ENCODE data around the gene SLC2A4RG. TPM values are rescaled to one million over a fixed set of nuclear protein-coding genes. Genes with fewer than 3 reads are reported as not detected.

The SLC2A4RG gene
- total RNA-seq, 1 experiment from 2014 or later = 121 TPM

- ATAC-seq (no peak), DNase-seq (ENCODE audit: low read depth, low spot score) (no peak)
- RAD21 ChIA-PET (ENCODE audit: low non-redundant PET in 1 of 2, low total read pairs in 2 of 2, uncharacterized antibody in 2 of 2, unreplicated experiment in 2 of 2) = no interaction called here
- TF ChIP-seq ZBTB33 (IDR thresholded peaks at IDR 0.05; ENCODE audit: extremely low read depth, insufficient replicate concordance, low read length) (no peak), EZH2phosphoT487 (IDR thresholded peaks at IDR 0.05; ENCODE audit: borderline replicate concordance) (no peak), FOSL1 (IDR thresholded peaks at IDR 0.05; ENCODE audit: low read depth) (no peak), CTCF (IDR thresholded peaks at IDR 0.05 in 2 of 3, conservative IDR thresholded peaks at IDR 0.05 in 1 of 3; ENCODE audit: borderline replicate concordance in 1 of 3, insufficient read depth in 1 of 3, low read depth in 2 of 3, low read length in 2 of 3) (no peak), ZNF274 (IDR thresholded peaks at IDR 0.05; ENCODE audit: low read depth, low read length) (no peak), REST (IDR thresholded peaks at IDR 0.05; ENCODE audit: low read depth) (no peak), POLR2A (IDR thresholded peaks at IDR 0.05; ENCODE audit: borderline replicate concordance, extremely low read depth, insufficient read depth, insufficient read length) (no peak), ZFX (IDR thresholded peaks at IDR 0.05) (no peak), SIN3A (IDR thresholded peaks at IDR 0.05; ENCODE audit: low read depth) (no peak), JUND (IDR thresholded peaks at IDR 0.05) (no peak), CBX3 (IDR thresholded peaks at IDR 0.05; ENCODE audit: low read depth) (no peak), TCF7L2 (IDR thresholded peaks at IDR 0.05; ENCODE audit: borderline replicate concordance, extremely low read depth, insufficient read depth, insufficient read length) (no peak), RAD21 (IDR thresholded peaks at IDR 0.05; ENCODE audit: low read depth) (no peak), SRF (IDR thresholded peaks at IDR 0.05; ENCODE audit: low read depth) (no peak), SP1 (IDR thresholded peaks at IDR 0.05; ENCODE audit: low read depth) (no peak)
- Histone ChIP-seq H3K4me3 (replicated peaks in 1 of 2; ENCODE audit: low read depth in 1 of 2, low read length in 2 of 2) (no peak overlapping the region), H3K79me2 (ENCODE audit: insufficient read depth, low read length) (no peaks in the 10 kb centered on the region; the same call in 1 of the 2 replicates), H3K4me1 (ENCODE audit: control insufficient read depth in 1 of 2, insufficient read depth in 2 of 2, low read length in 2 of 2) (peaks cover 21 to 65% of the 10 kb centered on the region in 2 experiments), H3K9ac (ENCODE audit: low read length) (no peak overlapping the region), H2AFZ (ENCODE audit: low read depth, low read length, poor library complexity, severe bottlenecking) (no peak overlapping the region), H4K20me1 (ENCODE audit: insufficient read depth) (no peaks in the 10 kb centered on the region), H3K27ac (ENCODE audit: low read depth, low read length) (peak overlapping the region; percentile 59; the same call in 1 of the 2 replicates), H3K27me3 (ENCODE audit: insufficient read depth, low read length) (no peaks in the 10 kb centered on the region), H3K36me3 (ENCODE audit: control insufficient read depth in 1 of 2, insufficient read depth in 2 of 2, low read length in 2 of 2) (peaks cover 0 to 8% of the 10 kb centered on the region in 2 experiments; a peak in 1 of 4 replicates), H3K4me2 (ENCODE audit: low read length) (no peak overlapping the region), H3K9me2 (ENCODE audit: insufficient read depth) (no peaks in the 10 kb centered on the region), H3K9me3 (ENCODE audit: control insufficient read depth in 1 of 2, insufficient read depth in 1 of 2, low read depth in 1 of 2, low read length in 2 of 2) (no peaks in the 10 kb centered on the region)
- CTCF ChIA-PET = no interaction called here
- no TSS peak for BruUV-seq (replicated peaks)
- POLR2A ChIA-PET = interaction anchor here (1.8 kb wide), 1 partner anchor 10 kb away, joined by 7 read pairs; no protein-coding TSS in a partner anchor
- intact Hi-C loops (cut with micrococcal nuclease) = no loop called here
These were observed 47.7 kb upstream of the SLC2A4RG start for GRCh38 chr20:63691711-63692435.

Data from HCT116 (cell line).